GM21526 (cell line): ENCODE data around the gene PTOV1.

Experiments
- ATAC-seq: cut with Tn5 transposase; IDR thresholded peaks from one replicate; pipeline ENCODE4 v1.9.1; 2021; ENCODE audit warnings: moderate library complexity; ENCODE audit not compliant: unreplicated experiment, low FRiP score

Gene PTOV1

GRCh38 chr19:49872245-49873128 lies 21.5 kb downstream of the PTOV1 start:
- ATAC-seq: no peak

- ATAC-seq: no peak
Observed at GRCh38 chr19:49873129-49873521, 22.2 kb downstream of the PTOV1 start.

- no peak for ATAC-seq
Observed at GRCh38 chr19:49873834-49874233, 22.9 kb downstream of the PTOV1 start.

GRCh38 chr19:49874503-49875157 lies 23.7 kb downstream of the PTOV1 start:
- no peak for ATAC-seq

- ATAC-seq: no peak
Observed at GRCh38 chr19:49875177-49875576, 24.2 kb downstream of the PTOV1 start.

GRCh38 chr19:49875857-49876421 lies 25.0 kb downstream of the PTOV1 start:
- no peak for ATAC-seq

GRCh38 chr19:49876422-49877019 lies 25.6 kb downstream of the PTOV1 start:
- peak; percentile 42 for ATAC-seq

- peak; percentile 53 for ATAC-seq
Observed at GRCh38 chr19:49877020-49877878, 26.3 kb downstream of the PTOV1 start, which contains the start of the genes AKT1S1 and TBC1D17. Gene AKT1S1 (minus strand): TSS chr19:49877355. CDS start chr19:49873295, 4,060 bp downstream. Gene TBC1D17 (plus strand): TSS chr19:49877702. CDS start chr19:49877724, 22 bp downstream.

- peak; percentile 37 for ATAC-seq
Observed at GRCh38 chr19:49877879-49878743, 27.2 kb downstream of the PTOV1 start.

- no peak for ATAC-seq
Observed at GRCh38 chr19:49878744-49879070, 27.7 kb downstream of the PTOV1 start.

- no peak for ATAC-seq
Observed at GRCh38 chr19:49879243-49879963, 28.4 kb downstream of the PTOV1 start.

GRCh38 chr19:49880162-49880869 lies 29.4 kb downstream of the PTOV1 start:
- no peak for ATAC-seq

GRCh38 chr19:49881186-49881585 lies 30.2 kb downstream of the PTOV1 start:
- ATAC-seq: no peak

GRCh38 chr19:49881672-49882394 lies 30.9 kb downstream of the PTOV1 start:
- ATAC-seq: no peak

GRCh38 chr19:49882643-49883042 lies 31.7 kb downstream of the PTOV1 start:
- no peak for ATAC-seq

GRCh38 chr19:49883094-49883493 lies 32.1 kb downstream of the PTOV1 start:
- no peak for ATAC-seq

- no peak for ATAC-seq
Observed at GRCh38 chr19:49884109-49884508, 33.1 kb downstream of the PTOV1 start.
